ENCODE measurements around the gene MYOD1.

The MYOD1 gene

GRCh38 chr11:17735818-17736578 lies 16.6 kb downstream of the MYOD1 start:
- DNase-seq, result no peak

- DNase-seq, result no peak
Observed at GRCh38 chr11:17736579-17736893, 17.2 kb downstream of the MYOD1 start.

- DNase-seq, result no peak
Observed at GRCh38 chr11:17736930-17737817, 17.8 kb downstream of the MYOD1 start.

- no peak for DNase-seq
Observed at GRCh38 chr11:17738151-17738973, 19.0 kb downstream of the MYOD1 start.

GRCh38 chr11:17739945-17740338 lies 20.6 kb downstream of the MYOD1 start:
- no peak for DNase-seq

- no peak for DNase-seq
Observed at GRCh38 chr11:17740649-17741235, 21.4 kb downstream of the MYOD1 start.

- no peak for DNase-seq
Observed at GRCh38 chr11:17741487-17741886, 22.1 kb downstream of the MYOD1 start.

- DNase-seq, result no peak
Observed at GRCh38 chr11:17742019-17742418, 22.6 kb downstream of the MYOD1 start.

- no peak for DNase-seq
Observed at GRCh38 chr11:17743026-17743807, 23.8 kb downstream of the MYOD1 start.

GRCh38 chr11:17743808-17744119 lies 24.4 kb downstream of the MYOD1 start:
- DNase-seq, result no peak

GRCh38 chr11:17744151-17744940 lies 25.0 kb downstream of the MYOD1 start:
- DNase-seq, result no peak

- no peak for DNase-seq
Observed at GRCh38 chr11:17745023-17745772, 25.8 kb downstream of the MYOD1 start.

GRCh38 chr11:17746096-17746495 lies 26.7 kb downstream of the MYOD1 start:
- DNase-seq, result no peak

- DNase-seq, result no peak
Observed at GRCh38 chr11:17747131-17747955, 28.0 kb downstream of the MYOD1 start.

- no peak for DNase-seq
Observed at GRCh38 chr11:17748044-17748443, 28.7 kb downstream of the MYOD1 start.

GRCh38 chr11:17748761-17749721 lies 29.7 kb downstream of the MYOD1 start:
- no peak for DNase-seq

GRCh38 chr11:17750013-17750800 lies 30.8 kb downstream of the MYOD1 start:
- DNase-seq, result no peak

GRCh38 chr11:17750801-17751165 lies 31.4 kb downstream of the MYOD1 start:
- no peak for DNase-seq
